Colon (tissue), 2 donors: Measurements from ENCODE around the gene HDAC4.

ENCODE experiments used
- FAIRE-seq: peaks from 2 replicates; lab custom pipeline; 2012; peaks lifted over from hg19 to GRCh38; lab: Jason Lieb, UNC
- donor health status: control.
- donor health status: control.

HDAC4 gene

GRCh38 chr2:239307921-239308613, 92.8 kb downstream of the HDAC4 start:
- FAIRE-seq = no peak

DNA sequence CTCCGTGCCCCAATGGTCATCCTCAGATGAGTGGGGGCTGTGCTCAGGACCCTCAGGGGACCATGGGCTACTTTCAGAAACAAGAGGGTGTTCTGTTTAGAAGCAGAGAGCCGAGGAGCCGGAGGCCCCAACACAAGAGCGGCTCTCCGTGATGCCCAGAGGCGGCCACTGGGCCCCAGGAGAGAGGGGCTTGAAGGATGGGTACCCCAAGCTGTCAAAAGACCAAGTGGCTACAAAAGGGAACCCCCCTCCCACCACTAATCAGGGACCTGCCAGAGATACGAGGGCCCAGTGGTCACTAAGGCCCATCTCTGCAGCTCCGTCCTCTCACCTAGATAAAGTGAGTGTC, 93.6 kb downstream of the HDAC4 start:
- no peak for FAIRE-seq

GRCh38 chr2:239306274-239307220, 94.3 kb downstream of the HDAC4 start:
- no peak for FAIRE-seq

GRCh38 chr2:239305771-239306170, 95.0 kb downstream of the HDAC4 start:
- FAIRE-seq = no peak

DNA sequence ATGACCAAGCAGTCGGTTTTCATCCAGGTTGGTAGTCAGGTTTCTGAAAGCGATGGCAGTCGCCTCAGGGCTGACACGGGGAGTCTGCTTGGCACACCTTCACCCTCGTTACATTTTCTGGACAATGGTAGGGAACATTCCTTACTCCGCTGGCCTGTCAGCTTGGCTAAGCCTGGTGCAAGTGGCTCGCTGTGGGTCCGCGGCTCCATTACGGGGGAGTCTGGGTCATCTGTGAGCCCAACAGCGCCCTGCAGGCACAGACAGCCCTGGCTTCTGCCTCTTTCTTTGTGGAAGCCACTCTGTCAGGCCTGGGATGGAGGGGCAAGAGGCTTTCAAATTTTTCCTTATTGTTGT, 95.6 kb downstream of the HDAC4 start:
- no peak for FAIRE-seq

- FAIRE-seq = no peak
Measured at GRCh38 chr2:239304533-239305221, 96.1 kb downstream of the HDAC4 start.

GRCh38 chr2:239303711-239304532, 96.9 kb downstream of the HDAC4 start:
- FAIRE-seq = no peak

- FAIRE-seq = no peak
Measured at GRCh38 chr2:239302808-239303557, 97.8 kb downstream of the HDAC4 start.

GRCh38 chr2:239302083-239302807, 98.6 kb downstream of the HDAC4 start:
- FAIRE-seq = no peak

- FAIRE-seq = no peak
Measured at GRCh38 chr2:239300871-239301735, 99.7 kb downstream of the HDAC4 start.

DNA sequence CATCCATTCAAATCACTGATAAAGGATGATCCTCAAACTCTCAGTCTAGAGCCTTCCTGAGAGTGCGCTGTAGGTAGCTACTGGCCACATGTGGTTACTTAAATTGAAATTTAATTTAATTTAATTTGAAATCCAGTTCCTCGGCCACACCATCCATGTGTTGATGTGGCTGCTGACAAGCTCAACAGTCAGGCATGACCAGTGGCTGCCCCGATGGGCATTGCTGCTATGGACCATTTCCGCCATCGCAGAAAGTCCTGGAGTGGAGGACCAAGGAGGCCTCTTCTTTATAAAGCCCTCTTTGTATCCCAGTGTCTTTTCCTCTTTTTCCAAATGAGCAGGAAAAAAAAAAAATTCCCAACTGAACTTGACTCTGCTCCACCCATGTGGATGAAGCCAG, 100.6 kb downstream of the HDAC4 start:
- no peak for FAIRE-seq

DNA sequence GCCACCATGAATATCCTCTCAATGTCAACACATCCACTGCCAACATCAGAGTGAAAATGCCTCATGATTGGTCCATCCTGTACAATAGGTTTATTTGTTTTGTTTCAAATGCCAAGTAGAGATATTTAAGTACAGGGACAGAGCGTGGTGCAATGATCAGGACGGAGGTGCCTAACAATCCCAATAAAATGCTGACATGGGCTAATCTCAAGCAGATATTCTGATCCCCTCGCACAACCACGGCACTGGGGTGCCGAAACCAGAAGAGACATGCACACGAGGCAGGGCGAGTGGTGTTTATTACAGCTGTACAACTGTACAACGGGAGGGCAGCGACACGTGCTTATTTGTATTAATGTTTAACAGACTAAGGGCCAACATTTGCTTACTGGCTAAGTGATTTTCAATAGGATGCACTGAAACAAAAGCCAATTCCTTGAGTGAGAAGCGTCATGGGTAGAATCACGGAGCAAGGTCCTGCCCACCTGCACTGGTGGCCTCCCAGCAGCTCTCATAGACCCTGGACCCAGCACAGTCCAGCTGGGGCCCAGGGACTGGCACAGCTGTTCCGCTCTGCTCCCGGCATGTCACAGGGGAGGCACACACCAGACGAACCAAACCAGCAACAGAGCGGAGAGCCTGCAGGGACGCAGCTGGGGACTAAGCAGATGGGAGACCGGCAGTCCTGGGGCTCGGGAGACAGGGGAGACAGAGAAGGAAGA, 101.4 kb downstream of the HDAC4 start:
- no peak for FAIRE-seq

- no peak for FAIRE-seq
Measured at GRCh38 chr2:239298116-239298804, 102.6 kb downstream of the HDAC4 start.

GRCh38 chr2:239297142-239298004, 103.4 kb downstream of the HDAC4 start:
- no peak for FAIRE-seq

DNA sequence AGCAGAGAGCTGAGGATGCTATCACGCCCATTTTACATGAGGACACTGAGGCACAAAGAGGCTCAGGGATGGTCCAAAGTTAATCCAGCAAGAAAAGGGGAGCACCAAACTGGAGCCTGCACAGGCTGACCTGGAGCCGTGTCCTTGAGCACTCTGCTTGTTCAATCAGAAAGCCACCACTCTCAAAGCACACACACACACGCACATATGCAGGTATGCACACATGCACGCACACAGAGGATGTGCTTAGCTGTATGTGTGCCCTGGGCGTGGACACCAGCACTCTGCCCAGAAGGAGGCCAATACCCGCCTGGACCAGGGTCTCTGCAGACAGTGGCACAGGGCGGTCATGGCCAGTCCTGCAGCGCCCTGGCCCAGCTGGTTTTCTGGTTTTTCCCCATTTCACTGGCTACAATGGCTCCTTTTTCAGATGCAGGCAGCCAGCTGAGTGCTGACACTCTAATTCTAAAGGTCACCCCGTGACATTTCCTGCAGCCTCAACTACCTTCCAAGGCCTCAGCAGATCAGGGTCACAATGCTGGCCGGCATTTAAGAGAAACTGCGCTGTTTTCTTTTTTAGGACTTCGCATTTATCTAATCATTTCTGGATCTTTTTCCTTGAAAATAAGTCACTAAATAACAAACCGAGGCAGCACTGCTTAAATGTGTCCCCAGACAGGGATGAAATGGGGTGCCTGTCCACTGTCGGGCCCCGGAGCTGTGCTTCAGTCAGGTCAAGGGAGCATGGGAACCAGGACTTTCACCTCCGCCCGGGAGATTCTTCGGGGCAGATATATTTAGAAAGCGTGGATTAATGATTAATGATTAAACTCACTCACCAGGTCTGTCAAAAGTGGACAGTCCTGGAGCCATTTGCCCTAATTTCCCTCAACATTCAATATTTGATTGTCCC, 104.5 kb downstream of the HDAC4 start:
- FAIRE-seq = no peak

- no peak for FAIRE-seq
Measured at GRCh38 chr2:239295377-239296019, 105.3 kb downstream of the HDAC4 start.
